HFFc6 (cell line): ENCODE measurements around the gene POLR1E. TPM values are rescaled to one million over a fixed set of nuclear protein-coding genes. Genes with fewer than 3 reads are reported as not detected.
"Not testable (repeated sequence)": the region's sequence is repeated elsewhere in the genome, so short reads cannot be mapped to it uniquely, and the experiment has no call there.

Experiments used
- DNase-seq: peaks from one replicate; pipeline ENCODE4 v3.0.0-alpha.2; 2018
- H3K27ac Mint-ChIP-seq: 2 replicates; pipeline ENCODE4 v1.8.0; 2020; ENCODE audit warnings: mild to moderate bottlenecking, mixed read lengths
- H3K27me3 Mint-ChIP-seq: 2 replicates; pipeline ENCODE4 v1.8.0; 2021; ENCODE audit warnings: mild to moderate bottlenecking, moderate library complexity, mixed read lengths; ENCODE audit not compliant: insufficient read depth
- H3K36me3 Mint-ChIP-seq: 2 replicates; pipeline ENCODE4 v1.8.0; 2021; ENCODE audit warnings: low read depth, mixed read lengths
- H3K4me1 Mint-ChIP-seq: 2 replicates; pipeline ENCODE4 v1.8.0; 2020; ENCODE audit warnings: low read depth, mixed read lengths
- H3K4me3 Mint-ChIP-seq: 2 replicates; pipeline ENCODE4 v1.8.0; 2020; ENCODE audit warnings: mild to moderate bottlenecking, moderate library complexity, mixed read lengths
- H3K9me3 Mint-ChIP-seq: 2 replicates; pipeline ENCODE4 v1.8.0; 2020; ENCODE audit warnings: mild to moderate bottlenecking, mixed read lengths
- total RNA-seq, 6 experiments: library from RNA; stranded (reverse); fragmentation: NEBNext Ultra II Directional; extraction: Animal tissue kit (Norgen Biotek cat#: 25700); gene quantifications; 2 replicates in 1 of 6; 3 replicates in 5 of 6; pipeline ENCODE4 v1.2.3, GENCODE V29; 2021
- TF ChIP-seq, protein P1 (sequence below): fragments of 200-600 bp; sonication (generic); IDR thresholded peaks from 2 replicates; pipeline ENCODE4 v1.5.0; 2021; ENCODE audit warnings: antibody characterized with exemption, mild to moderate bottlenecking

The POLR1E gene
- total RNA-seq, 6 experiments from 2014 or later = 31.0 to 38.5 (median 33.7) TPM

DNA sequence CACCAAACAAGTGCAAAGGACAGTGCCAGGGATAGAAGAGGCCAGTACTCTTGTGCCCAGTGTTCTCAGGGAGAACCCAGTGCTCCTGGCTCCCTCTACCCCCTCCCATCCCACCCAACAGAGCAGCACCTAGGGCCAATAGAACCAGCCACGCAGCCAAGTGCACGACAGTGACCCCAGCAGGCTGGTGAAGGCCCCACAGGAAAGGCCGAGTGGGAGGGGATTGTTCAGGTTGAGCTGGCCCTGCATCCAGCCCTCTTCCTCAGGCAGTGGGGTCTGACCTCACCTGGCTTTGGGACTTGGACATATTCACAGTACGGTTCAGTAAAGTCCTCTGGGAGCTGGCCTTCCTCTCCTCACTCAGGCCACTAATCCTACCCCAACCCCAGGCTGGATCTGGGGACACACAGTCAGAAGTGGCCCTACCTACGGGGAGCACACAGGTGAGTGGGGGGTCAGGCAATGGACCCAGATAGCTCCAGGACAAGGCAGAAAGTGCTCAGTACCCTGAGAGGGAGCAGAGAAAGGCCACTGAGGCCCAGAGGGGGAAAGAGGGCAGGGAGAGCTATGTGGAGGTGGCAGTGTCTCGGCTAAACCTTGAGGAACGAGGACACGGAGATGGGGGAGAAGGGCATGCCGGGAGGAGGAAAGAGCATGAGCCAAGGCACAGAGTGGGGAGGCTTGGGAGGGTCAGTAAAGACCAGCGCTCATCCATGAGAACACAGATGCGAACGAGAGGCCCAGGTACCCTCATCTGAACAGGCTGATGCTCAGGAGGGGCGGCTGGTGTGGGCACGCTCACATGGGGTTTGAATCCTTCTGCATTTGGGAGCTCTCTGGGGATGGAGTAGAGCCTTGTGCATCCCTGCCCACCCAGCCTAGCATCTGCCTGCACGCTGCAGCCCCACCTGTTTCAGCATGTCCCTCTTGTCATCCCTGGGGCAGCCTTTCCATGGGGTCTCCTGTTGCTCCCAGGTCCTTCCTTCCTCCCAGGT, 25.6 kb downstream of the POLR1E start:
- TF ChIP-seq, protein P1, sequence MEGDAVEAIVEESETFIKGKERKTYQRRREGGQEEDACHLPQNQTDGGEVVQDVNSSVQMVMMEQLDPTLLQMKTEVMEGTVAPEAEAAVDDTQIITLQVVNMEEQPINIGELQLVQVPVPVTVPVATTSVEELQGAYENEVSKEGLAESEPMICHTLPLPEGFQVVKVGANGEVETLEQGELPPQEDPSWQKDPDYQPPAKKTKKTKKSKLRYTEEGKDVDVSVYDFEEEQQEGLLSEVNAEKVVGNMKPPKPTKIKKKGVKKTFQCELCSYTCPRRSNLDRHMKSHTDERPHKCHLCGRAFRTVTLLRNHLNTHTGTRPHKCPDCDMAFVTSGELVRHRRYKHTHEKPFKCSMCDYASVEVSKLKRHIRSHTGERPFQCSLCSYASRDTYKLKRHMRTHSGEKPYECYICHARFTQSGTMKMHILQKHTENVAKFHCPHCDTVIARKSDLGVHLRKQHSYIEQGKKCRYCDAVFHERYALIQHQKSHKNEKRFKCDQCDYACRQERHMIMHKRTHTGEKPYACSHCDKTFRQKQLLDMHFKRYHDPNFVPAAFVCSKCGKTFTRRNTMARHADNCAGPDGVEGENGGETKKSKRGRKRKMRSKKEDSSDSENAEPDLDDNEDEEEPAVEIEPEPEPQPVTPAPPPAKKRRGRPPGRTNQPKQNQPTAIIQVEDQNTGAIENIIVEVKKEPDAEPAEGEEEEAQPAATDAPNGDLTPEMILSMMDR = peak; percentile 26; the same call in 1 of the 2 replicates
- no peak overlapping the region for H3K27ac Mint-ChIP-seq

DNA sequence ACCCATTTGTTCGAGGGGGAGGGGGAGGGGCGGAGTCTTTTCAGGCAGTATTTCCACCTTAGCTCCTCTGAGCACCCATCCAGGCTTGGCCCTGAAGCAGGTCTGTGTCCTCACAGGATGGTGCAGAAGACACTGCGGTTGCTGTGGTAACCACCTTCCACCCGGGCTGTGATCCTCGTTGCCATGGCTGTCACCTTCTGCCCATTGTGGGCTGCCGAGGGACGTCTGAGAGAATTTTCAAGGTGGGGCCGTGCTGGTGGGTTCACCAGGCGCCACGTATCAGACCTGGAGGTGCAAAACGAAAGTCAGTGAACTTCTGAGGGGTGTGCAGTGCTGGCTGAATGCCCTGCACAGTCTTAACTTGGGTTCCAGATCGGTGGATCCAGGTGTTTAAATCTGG, 26.7 kb downstream of the POLR1E start:
- Mint-ChIP-seq H3K36me3 (peaks cover 4% of the 10 kb centered on the region), H3K9me3 (no peaks in the 10 kb centered on the region), H3K4me1 (no peaks in the 10 kb centered on the region), H3K27me3 (no peaks in the 10 kb centered on the region; the same call in none of the 2 replicates), H3K27ac (no peak overlapping the region), H3K4me3 (no peak overlapping the region)
- no peak for DNase-seq
- TF ChIP-seq, protein P1 = no peak

More for the DNA sequence above, 25.6 kb downstream of the POLR1E start:
- no peak overlapping the region for H3K4me3 Mint-ChIP-seq
- H3K36me3 Mint-ChIP-seq = peaks cover 15% of the 10 kb centered on the region
- no peaks in the 10 kb centered on the region for H3K9me3 Mint-ChIP-seq
- no peaks in the 10 kb centered on the region; the same call in none of the 2 replicates for H3K27me3 Mint-ChIP-seq
- DNase-seq = no peak
- H3K4me1 Mint-ChIP-seq = no peaks in the 10 kb centered on the region

DNA sequence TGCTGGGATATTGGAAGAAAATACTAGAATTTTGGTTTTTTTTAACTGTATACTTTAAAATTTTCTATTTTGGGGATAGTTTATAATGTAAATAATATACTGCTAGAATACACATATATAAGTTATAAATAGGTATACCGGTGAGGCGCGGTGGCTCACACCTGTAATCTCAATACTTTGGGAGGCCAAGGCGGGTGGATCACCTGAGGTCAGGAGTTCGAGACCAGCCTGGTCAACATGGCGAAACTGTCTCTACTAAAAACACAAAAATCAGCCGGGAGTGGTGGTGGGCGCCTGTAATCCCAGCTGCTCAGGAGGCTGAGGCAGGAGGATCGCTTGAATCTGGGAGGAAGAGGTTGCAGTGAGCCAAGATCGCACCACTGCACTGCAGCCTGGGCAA, 28.7 kb downstream of the POLR1E start:
- not testable (repeated sequence) for H3K27me3 Mint-ChIP-seq, H3K36me3 Mint-ChIP-seq, H3K9me3 Mint-ChIP-seq, H3K4me1 Mint-ChIP-seq, DNase-seq, H3K27ac Mint-ChIP-seq, H3K4me3 Mint-ChIP-seq

DNA sequence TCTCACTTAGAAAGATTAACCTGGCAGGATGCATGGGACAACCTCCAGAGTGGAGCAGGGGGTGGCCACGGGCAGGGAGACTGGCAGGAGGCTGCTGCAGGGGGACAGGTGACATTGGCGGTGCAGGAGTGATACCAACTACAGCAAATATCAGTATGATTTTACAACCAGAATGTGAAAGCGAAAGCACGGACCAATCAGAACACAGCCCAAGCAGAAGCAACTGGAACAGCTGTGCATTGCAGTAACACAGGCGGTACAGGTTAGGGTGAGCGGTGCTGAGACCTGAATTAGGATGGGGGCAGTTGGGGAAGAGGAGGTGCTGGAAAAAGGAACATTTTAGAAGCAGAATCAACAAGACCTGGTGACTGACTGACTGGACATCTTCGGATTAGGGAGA, 29.3 kb downstream of the POLR1E start:
- DNase-seq = no peak
- H3K36me3 Mint-ChIP-seq = no peaks in the 10 kb centered on the region
- H3K27me3 Mint-ChIP-seq = no peaks in the 10 kb centered on the region; the same call in none of the 2 replicates
- H3K27ac Mint-ChIP-seq = no peak overlapping the region
- TF ChIP-seq, protein P1 = no peak
- H3K4me3 Mint-ChIP-seq = no peak overlapping the region
- H3K9me3 Mint-ChIP-seq = no peaks in the 10 kb centered on the region
- H3K4me1 Mint-ChIP-seq = no peaks in the 10 kb centered on the region

DNA sequence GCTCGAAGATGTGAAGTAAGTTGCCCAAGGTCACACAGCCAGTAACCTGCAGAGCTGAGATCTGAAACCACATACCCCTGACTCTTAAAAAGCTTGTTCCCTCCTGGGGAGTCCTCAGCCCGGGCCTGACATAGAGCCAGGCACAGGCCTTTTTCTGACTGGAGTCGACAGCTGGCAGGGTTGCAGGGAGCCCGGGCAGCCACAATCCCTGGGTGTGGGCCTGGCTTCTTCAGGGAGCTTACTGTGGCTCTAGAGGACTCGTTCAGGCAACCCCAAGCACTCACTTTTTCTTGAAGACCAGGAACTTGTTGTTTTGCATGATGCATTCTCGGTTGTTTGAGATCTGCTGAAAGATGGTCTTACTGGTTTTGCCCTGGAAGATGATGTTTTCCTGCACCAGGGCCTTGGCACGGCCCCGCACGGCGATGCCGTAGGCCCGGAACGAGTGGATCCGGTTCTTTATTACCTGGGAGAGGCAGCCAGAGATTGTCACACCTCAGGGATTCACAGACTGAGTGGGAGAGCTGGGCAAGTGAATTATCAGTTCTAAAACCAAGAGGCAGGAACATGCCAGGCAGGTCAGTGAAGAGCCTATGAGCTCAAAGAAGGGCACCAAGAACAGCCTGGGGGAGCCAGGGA, 30.0 kb downstream of the POLR1E start:
- DNase-seq = no peak
- Mint-ChIP-seq H3K4me1 (no peaks in the 10 kb centered on the region), H3K27me3 (no peaks in the 10 kb centered on the region; the same call in none of the 2 replicates), H3K4me3 (no peak overlapping the region), H3K9me3 (no peaks in the 10 kb centered on the region), H3K36me3 (peaks cover 2% of the 10 kb centered on the region; the same call in 1 of the 2 replicates), H3K27ac (no peak overlapping the region)
- TF ChIP-seq, protein P1 = no peak
